ENCODE measurements around the gene TMEM203.

The TMEM203 gene

GRCh38 chr9:137243626-137244485 lies 38.4 kb upstream of the TMEM203 start:
- TF ChIP-seq ZFX (IDR thresholded peaks at IDR 0.05; ENCODE audit: borderline replicate concordance) (no peak), CTCF (IDR thresholded peaks at IDR 0.05) (no peak)
- peak overlapping the region; percentile 97 for H3K27ac ChIP-seq

DNA sequence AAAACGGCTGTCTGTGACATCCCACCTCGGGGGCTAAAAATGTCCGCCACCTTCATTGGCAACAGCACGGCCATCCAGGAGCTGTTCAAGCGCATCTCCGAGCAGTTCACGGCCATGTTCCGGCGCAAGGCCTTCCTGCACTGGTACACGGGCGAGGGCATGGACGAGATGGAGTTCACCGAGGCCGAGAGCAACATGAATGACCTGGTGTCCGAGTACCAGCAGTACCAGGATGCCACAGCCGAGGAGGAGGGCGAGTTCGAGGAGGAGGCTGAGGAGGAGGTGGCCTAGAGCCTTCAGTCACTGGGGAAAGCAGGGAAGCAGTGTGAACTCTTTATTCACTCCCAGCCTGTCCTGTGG lies 37.8 kb upstream of the TMEM203 start:
- H3K27ac ChIP-seq: peak overlapping the region; percentile 97

GRCh38 chr9:137242269-137243203 lies 37.1 kb upstream of the TMEM203 start:
- TF ChIP-seq CTCF (IDR thresholded peaks at IDR 0.05) (no peak), ZFX (IDR thresholded peaks at IDR 0.05; ENCODE audit: borderline replicate concordance) (no peak)
- peak overlapping the region; percentile 97 for H3K27ac ChIP-seq

GRCh38 chr9:137241490-137242268 lies 36.2 kb upstream of the TMEM203 start:
- peak overlapping the region; percentile 97 for H3K27ac ChIP-seq
- TF ChIP-seq ZFX (IDR thresholded peaks at IDR 0.05; ENCODE audit: borderline replicate concordance) (no peak), CTCF (IDR thresholded peaks at IDR 0.05) (no peak)

GRCh38 chr9:137240841-137241489 lies 35.5 kb upstream of the TMEM203 start, which contains the start of gene TUBB4B:
Gene TUBB4B, plus strand, starts transcription at chr9:137241287. Its CDS starts 74 bp downstream, at chr9:137241361.
- peak within 1 kb of the TSS; percentile 97 for H3K27ac ChIP-seq
- TF ChIP-seq CTCF (IDR thresholded peaks at IDR 0.05) (no peak), ZFX (IDR thresholded peaks at IDR 0.05; ENCODE audit: borderline replicate concordance) (no peak)

DNA sequence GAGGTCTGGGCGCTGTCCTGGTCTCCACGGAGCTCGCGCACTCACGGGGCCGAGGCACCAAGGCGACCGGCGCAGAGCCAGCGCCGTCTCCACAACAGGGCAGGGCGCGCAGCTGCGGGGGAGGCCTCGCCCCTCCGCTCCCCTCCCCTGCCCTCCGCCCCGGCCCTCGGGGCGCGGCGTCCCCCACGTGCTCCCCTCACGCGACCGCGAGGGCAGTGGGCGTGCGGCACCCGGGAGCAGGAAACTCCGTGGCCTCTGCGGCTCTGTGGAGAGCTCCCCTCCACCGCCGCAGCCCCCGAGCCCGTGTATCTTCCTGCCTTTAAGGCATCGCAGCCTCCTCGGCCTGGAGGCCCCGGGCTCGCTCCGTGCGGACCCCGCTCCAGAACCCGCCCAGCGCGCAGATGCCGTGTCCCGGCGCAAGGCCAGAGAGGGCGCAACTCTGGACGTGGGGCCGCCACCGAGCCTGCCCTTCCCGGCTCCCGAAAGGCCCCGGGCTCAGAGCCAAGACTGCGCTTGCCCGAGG lies 34.9 kb upstream of the TMEM203 start:
- TF ChIP-seq ZFX (IDR thresholded peaks at IDR 0.05; ENCODE audit: borderline replicate concordance) (no peak), CTCF (IDR thresholded peaks at IDR 0.05) (no peak; the same call in 1 of the 2 replicates)
- H3K27ac ChIP-seq: peak overlapping the region; percentile 97

DNA sequence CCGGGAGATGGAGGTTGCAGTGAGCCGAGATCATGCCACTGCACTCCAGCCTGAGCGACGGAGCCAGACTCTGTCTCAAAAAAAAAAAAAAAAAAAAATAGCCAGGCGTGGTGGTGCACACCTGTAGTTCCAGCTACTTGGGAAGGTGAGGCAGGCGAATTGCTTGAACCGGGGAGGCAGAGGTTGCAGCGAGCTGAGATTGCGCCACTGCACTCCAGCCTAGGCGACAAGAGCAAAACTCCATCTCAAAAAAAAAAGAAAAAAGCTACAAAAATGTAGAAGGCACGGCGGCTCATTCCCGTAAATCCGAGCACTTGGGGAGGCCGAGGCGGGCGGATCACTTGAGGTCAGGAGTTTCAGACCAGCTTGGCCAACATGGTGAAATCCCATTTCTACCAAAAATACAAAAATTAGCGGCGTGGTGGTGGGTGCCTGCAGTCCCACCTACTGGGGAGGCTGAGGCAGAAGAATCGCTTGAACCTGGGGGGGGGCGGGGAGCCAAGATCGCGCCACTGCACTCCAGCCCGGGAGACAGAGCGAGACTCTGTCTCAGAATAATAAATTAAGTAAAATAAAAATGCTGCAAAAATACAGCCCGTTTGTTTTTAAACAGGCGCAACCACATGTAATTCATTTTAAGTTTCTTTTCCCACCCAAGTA lies 34.2 kb upstream of the TMEM203 start:
- peak overlapping the region; percentile 97 for H3K27ac ChIP-seq

Measured in 22Rv1 (cell line).